ENCODE results near the gene NFAM1.

The NFAM1 gene

GRCh38 chr22:42439021-42439567 is 6.9 kb upstream of the NFAM1 start (continued):
- no peak for TF ChIP-seq ATF2 (tag by site-specific recombination; IDR thresholded peaks at IDR 0.05; ENCODE audit: low read depth)
- TF ChIP-seq IKZF3 (tag by site-specific recombination; IDR thresholded peaks at IDR 0.05) = no peak
- no peak for TF ChIP-seq ZBTB10 (tag by site-specific recombination; IDR thresholded peaks at IDR 0.05)
- no peak for TF ChIP-seq ZNF488 (tag by site-specific recombination; IDR thresholded peaks at IDR 0.05)
- no peak for TF ChIP-seq HIC1 (tag by site-specific recombination; IDR thresholded peaks at IDR 0.05)
- no peak for TF ChIP-seq MYNN (tag by site-specific recombination; IDR thresholded peaks at IDR 0.05; ENCODE audit: borderline replicate concordance)
- no peak for TF ChIP-seq ZNF514 (tag by site-specific recombination; IDR thresholded peaks at IDR 0.05)
- no peak for TF ChIP-seq ZNF837 (tag by site-specific recombination; IDR thresholded peaks at IDR 0.05)
- TF ChIP-seq ZNF610 (tag by site-specific recombination; IDR thresholded peaks at IDR 0.05; ENCODE audit: borderline replicate concordance) = no peak

- Histone ChIP-seq H3K27ac (ENCODE audit: extremely low read depth, low read depth, low read length) (no peak overlapping the region), H3K36me3 (ENCODE audit: control insufficient read depth in 2 of 2, insufficient read depth in 1 of 2, low read length in 2 of 2) (no peaks in the 10 kb centered on the region), H3K4me1 (ENCODE audit: control insufficient read depth, insufficient read depth, low read length) (peaks cover 9% of the 10 kb centered on the region; the same call in 1 of the 2 replicates), H3K9me3 (ENCODE audit: control insufficient read depth, insufficient read depth, low read depth, low read length) (no peaks in the 10 kb centered on the region), H3K4me3 (ENCODE audit: low read depth, low read length) (no peak overlapping the region)
- TF ChIP-seq ZSCAN5A (tag by site-specific recombination; IDR thresholded peaks at IDR 0.05) (no peak), ZNF248 (tag by site-specific recombination; IDR thresholded peaks at IDR 0.05) (no peak), KLF7 (tag by site-specific recombination; IDR thresholded peaks at IDR 0.05; ENCODE audit: borderline replicate concordance) (no peak)
- CTCF ChIA-PET = interaction anchor here (0.6 to 2.3 kb wide), 23 partner anchors 13 to 1522 kb away, joined by 3 to 10 read pairs (median 3); partner anchors contain the start of gene NDUFA6
- POLR2A ChIA-PET = interaction anchor here (1.0 to 1.5 kb wide), 2 partner anchors 62 to 347 kb away, joined by 3 to 5 read pairs; partner anchors contain the start of gene NDUFA6
These were observed 6.1 kb upstream of the NFAM1 start for GRCh38 chr22:42438293-42438650.

Measured in HEK293 (cell line).